Sigmoid colon (tissue), 4 donors: ENCODE data around the gene TACSTD2.

Experiments used
- CTCF ChIP-seq, 4 experiments: fragments of 450-650 bp in 3 of 4; fragments of 200-600 bp in 1 of 4; IDR thresholded peaks; one replicate each; pipeline ENCODE4 v1.5.1; 2016 to 2019; ENCODE audit warnings: antibody characterized with exemption in 4 of 4, mild to moderate bottlenecking in 3 of 4, moderate library complexity in 2 of 4
- EP300 ChIP-seq, 4 donors: sonication (generic); formaldehyde crosslinking; IDR thresholded peaks; one replicate each; pipeline ENCODE4 v1.6.1; 2017; ENCODE audit warnings: antibody characterized with exemption in 4 of 4
- POLR2A ChIP-seq, 2 donors: fragments of 450-650 bp; IDR thresholded peaks; one replicate each; pipeline ENCODE4 v1.6.1; 2016; ENCODE audit warnings: antibody characterized with exemption in 2 of 2, mild to moderate bottlenecking in 2 of 2, moderate library complexity in 2 of 2
- POLR2AphosphoS5 ChIP-seq, 4 donors: sonication (generic); formaldehyde crosslinking; IDR thresholded peaks; one replicate each; pipeline ENCODE4 v1.6.1; 2017; ENCODE audit warnings: antibody characterized with exemption in 4 of 4

- no peak for TF ChIP-seq CTCF (IDR thresholded peaks at IDR 0.05)
- no peak for TF ChIP-seq POLR2AphosphoS5 (IDR thresholded peaks at IDR 0.05)
- no peak for TF ChIP-seq POLR2A (IDR thresholded peaks at IDR 0.05)
- no peak for TF ChIP-seq EP300 (IDR thresholded peaks at IDR 0.05)
These were observed 31.2 kb upstream of the TACSTD2 start for GRCh38 chr1:58608297-58608696.
